ENCODE measurements around the gene PLCH1.

The PLCH1 gene

GRCh38 chr3:155702745-155703591 is 41.9 kb downstream of the PLCH1 start (continued):
- TF ChIP-seq PRDM2 (tag by site-specific recombination; IDR thresholded peaks at IDR 0.05; ENCODE audit: borderline replicate concordance), result no peak
- TF ChIP-seq MZF1 (tag by site-specific recombination; IDR thresholded peaks at IDR 0.05; ENCODE audit: borderline replicate concordance), result peak; percentile 29; the same call in 1 of the 2 replicates
- TF ChIP-seq ZNF777 (tag by site-specific recombination; IDR thresholded peaks at IDR 0.05; ENCODE audit: borderline replicate concordance), result no peak
- peak; percentile 47; the same call in 1 of the 2 replicates for TF ChIP-seq ZNF513 (tag by site-specific recombination; IDR thresholded peaks at IDR 0.05)
- peak; percentile 42; the same call in 1 of the 2 replicates for TF ChIP-seq OSR2 (tag by site-specific recombination; IDR thresholded peaks at IDR 0.05)
- TF ChIP-seq IKZF3 (tag by site-specific recombination; IDR thresholded peaks at IDR 0.05), result peak; percentile 80

GRCh38 chr3:155701882-155702465 is 42.9 kb downstream of the PLCH1 start:
- TF ChIP-seq ZNF48 (tag by site-specific recombination; IDR thresholded peaks at IDR 0.05), result no peak
- TF ChIP-seq CTCF (tag by site-specific recombination; IDR thresholded peaks at IDR 0.05), result peak; percentile 12; the same call in 1 of the 2 replicates
- no peak for TF ChIP-seq ZNF660 (tag by site-specific recombination; IDR thresholded peaks at IDR 0.05)
- peak; percentile 73 for TF ChIP-seq ZNF654 (tag by site-specific recombination; IDR thresholded peaks at IDR 0.05; ENCODE audit: low read depth)
- TF ChIP-seq ZNF354C (tag by site-specific recombination; IDR thresholded peaks at IDR 0.05; ENCODE audit: borderline replicate concordance, low read depth), result no peak
- TF ChIP-seq ZNF776 (tag by site-specific recombination; IDR thresholded peaks at IDR 0.05; ENCODE audit: borderline replicate concordance), result no peak
- no peak for TF ChIP-seq KLF16 (tag by site-specific recombination; IDR thresholded peaks at IDR 0.05)
- Histone ChIP-seq H3K4me3 (ENCODE audit: low read depth, low read length) (no peak overlapping the region), H3K27ac (ENCODE audit: extremely low read depth, low read depth, low read length) (no peak overlapping the region), H3K36me3 (ENCODE audit: control insufficient read depth in 2 of 2, insufficient read depth in 1 of 2, low read length in 2 of 2) (no peaks in the 10 kb centered on the region), H3K4me1 (ENCODE audit: control insufficient read depth, insufficient read depth, low read length) (no peaks in the 10 kb centered on the region), H3K9me3 (ENCODE audit: control insufficient read depth, insufficient read depth, low read depth, low read length) (no peaks in the 10 kb centered on the region)
- ChIA-PET CTCF (interaction anchor here (0.6 to 4.5 kb wide), 37 partner anchors 9 to 1133 kb away, joined by 3 to 68 read pairs (median 5); partner anchors contain the start of gene C3orf33), POLR2A (no interaction called here)
